Measurements from ENCODE around the gene ARHGAP27. TPM values are rescaled to one million over a fixed set of nuclear protein-coding genes. Genes with fewer than 3 reads are reported as not detected.

The ARHGAP27 gene
- total RNA-seq, 2 experiments from 2014 or later = 37.8 to 40.9 TPM

GRCh38 chr17:45425125-45425983 lies 7.3 kb downstream of the ARHGAP27 start:
- no peak for DNase-seq
- peaks cover 10% of the 10 kb centered on the region for H3K4me1 Mint-ChIP-seq (ENCODE audit: low read depth)
- H3K9me3 Mint-ChIP-seq = no peaks in the 10 kb centered on the region
- H3K27ac Mint-ChIP-seq = no peak overlapping the region
- no peak for TF ChIP-seq CTCF (IDR thresholded peaks at IDR 0.05)
- POLR2A ChIA-PET = interaction anchor here (2.4 kb wide), 1 partner anchor 14 kb away, joined by 11 read pairs; no protein-coding TSS in a partner anchor
- ATAC-seq = no peak
- no peaks in the 10 kb centered on the region for H3K36me3 Mint-ChIP-seq (ENCODE audit: low read depth)
- H3K4me3 Mint-ChIP-seq = no peak overlapping the region
- H3K27me3 Mint-ChIP-seq = peaks cover 6% of the 10 kb centered on the region
- CTCF ChIA-PET = no interaction called here
- intact Hi-C loops (cut with micrococcal nuclease) = no loop called here

- DNase-seq (no peak), ATAC-seq (no peak)
- Mint-ChIP-seq H3K36me3 (ENCODE audit: low read depth) (no peaks in the 10 kb centered on the region), H3K27ac (no peak overlapping the region), H3K9me3 (no peaks in the 10 kb centered on the region), H3K27me3 (peaks cover 6% of the 10 kb centered on the region), H3K4me3 (no peak overlapping the region), H3K4me1 (ENCODE audit: low read depth) (peaks cover 8% of the 10 kb centered on the region)
- POLR2A ChIA-PET = interaction anchor here (0.6 kb wide), 1 partner anchor 415 kb away, joined by 3 read pairs; no protein-coding TSS in a partner anchor
- CTCF ChIA-PET = no interaction called here
- no peak for TF ChIP-seq CTCF (IDR thresholded peaks at IDR 0.05)
- intact Hi-C loops (cut with micrococcal nuclease) = no loop called here
Observed at GRCh38 chr17:45424769-45425124, 7.9 kb downstream of the ARHGAP27 start.

- ChIA-PET POLR2A (interaction anchor here (0.6 kb wide), 1 partner anchor 414 kb away, joined by 3 read pairs; no protein-coding TSS in a partner anchor), CTCF (interaction anchor here (1.5 kb wide), 1 partner anchor 13 kb away, joined by 3 read pairs; no protein-coding TSS in a partner anchor)
- Mint-ChIP-seq H3K4me3 (no peak overlapping the region), H3K9me3 (no peaks in the 10 kb centered on the region), H3K27me3 (peaks cover 4% of the 10 kb centered on the region), H3K36me3 (ENCODE audit: low read depth) (no peaks in the 10 kb centered on the region), H3K4me1 (ENCODE audit: low read depth) (peaks cover 8% of the 10 kb centered on the region), H3K27ac (no peak overlapping the region)
- ATAC-seq (no peak), DNase-seq (no peak)
- intact Hi-C loops (cut with micrococcal nuclease) = no loop called here
- no peak for TF ChIP-seq CTCF (IDR thresholded peaks at IDR 0.05)
Observed at GRCh38 chr17:45423975-45424335, 8.7 kb downstream of the ARHGAP27 start.

- ChIA-PET POLR2A (no interaction called here), CTCF (interaction anchor here (1.5 kb wide), 1 partner anchor 13 kb away, joined by 3 read pairs; no protein-coding TSS in a partner anchor)
- Mint-ChIP-seq H3K27ac (no peak overlapping the region), H3K4me1 (ENCODE audit: low read depth) (peaks cover 4% of the 10 kb centered on the region), H3K4me3 (no peak overlapping the region), H3K27me3 (peaks cover 2% of the 10 kb centered on the region), H3K36me3 (ENCODE audit: low read depth) (no peaks in the 10 kb centered on the region), H3K9me3 (no peaks in the 10 kb centered on the region)
- intact Hi-C loops (cut with micrococcal nuclease) = no loop called here
- no peak for TF ChIP-seq CTCF (IDR thresholded peaks at IDR 0.05)
- no peak for DNase-seq
- no peak for ATAC-seq
Observed at GRCh38 chr17:45423304-45423974, 9.2 kb downstream of the ARHGAP27 start.

Measured in activated CD8-positive, alpha-beta T cell treated with anti-CD3 and anti-CD28 coated beads for 36 hours (primary cell).